IPS-NIHi7 (cell line): Measurements from ENCODE around the gene ZNF511.
A peak's percentile ranks its signal among the peaks of the same experiment; 100 is the strongest.
"Not testable (repeated sequence)": the region's sequence is repeated elsewhere in the genome, so short reads cannot be mapped to it uniquely, and the experiment has no call there.

ENCODE experiments used
- DNase-seq: peaks from one replicate; pipeline ENCODE4 v3.0.0; 2012; ENCODE audit warnings: mixed read lengths; ENCODE audit errors: extremely low spot score

The ZNF511 gene

GRCh38 chr10:133308421-133309099 lies at the start of gene ZNF511, which contains the start of gene TUBGCP2:
ZNF511 (plus strand) TSS chr10:133308914; CDS start chr10:133308944, 30 bp downstream.
TUBGCP2 (minus strand) TSS chr10:133308872; CDS start chr10:133302941, 5,931 bp downstream.
- DNase-seq: peak; percentile 85

DNA sequence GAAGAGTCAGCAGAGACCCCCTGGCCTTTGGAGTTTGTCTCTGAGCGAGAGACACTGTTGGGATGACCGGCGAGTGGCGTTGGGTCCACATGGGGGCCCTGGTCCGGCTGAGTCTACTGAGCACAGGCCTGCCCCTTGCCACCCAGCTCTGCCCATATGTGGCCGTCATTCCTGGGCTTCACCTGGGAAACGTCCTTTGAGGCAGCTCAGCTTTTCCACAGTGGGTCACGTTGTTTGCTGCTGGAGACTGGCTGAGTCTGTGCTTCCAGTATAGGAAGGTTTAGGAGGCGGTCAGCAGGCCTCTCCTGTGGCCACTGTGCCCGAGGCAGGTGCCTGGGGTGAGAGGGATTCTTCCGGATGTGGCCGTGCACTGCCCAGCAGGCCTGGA lies 49.1 kb upstream of the ZNF511 start:
- DNase-seq: no peak

- DNase-seq: no peak
These were observed 47.6 kb upstream of the ZNF511 start for GRCh38 chr10:133260895-133261725.

GRCh38 chr10:133261726-133262325 lies 46.9 kb upstream of the ZNF511 start:
- DNase-seq: peak; percentile 90

DNA sequence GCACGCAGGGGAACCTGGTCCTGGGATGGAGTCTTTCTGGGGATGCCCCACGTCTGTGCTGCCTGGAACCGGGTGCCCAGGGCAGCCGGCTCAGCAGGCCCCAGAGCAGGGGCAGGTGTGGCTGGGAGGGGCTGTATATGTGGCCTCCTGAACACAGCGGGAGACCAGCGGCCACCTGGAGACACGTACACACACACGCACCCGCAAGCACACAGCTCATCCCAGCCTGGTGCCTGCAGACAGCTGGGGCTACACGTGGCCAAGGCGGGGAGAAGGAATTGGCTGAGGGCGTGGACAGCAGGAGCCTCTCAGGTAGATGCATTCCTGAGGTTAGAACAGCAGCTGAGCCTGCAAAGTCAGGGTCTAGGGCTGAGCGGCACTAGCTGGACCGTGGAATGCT lies 46.0 kb upstream of the ZNF511 start:
- no peak for DNase-seq

DNA sequence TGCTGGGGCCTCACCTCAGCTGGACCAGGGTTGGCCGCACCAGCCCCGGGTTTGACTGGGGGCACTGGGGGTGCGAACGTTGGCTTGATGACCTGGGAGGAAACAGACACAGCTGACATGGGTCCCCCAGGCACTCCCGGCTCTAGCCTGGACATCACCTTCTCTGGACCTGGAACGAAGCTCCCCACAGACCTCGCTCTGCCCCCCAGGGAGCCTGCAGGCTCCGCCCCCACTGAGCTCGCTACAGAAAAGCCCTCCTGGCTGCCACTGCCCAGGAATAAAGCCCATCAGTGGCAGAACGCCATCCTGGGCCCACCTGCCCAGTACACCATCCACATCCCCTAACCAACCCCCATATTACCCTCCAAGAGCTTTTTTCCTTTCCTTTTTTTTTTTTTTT lies 45.0 kb upstream of the ZNF511 start:
- DNase-seq: no peak

- no peak for DNase-seq
These were observed 44.3 kb upstream of the ZNF511 start for GRCh38 chr10:133264461-133264860.

DNA sequence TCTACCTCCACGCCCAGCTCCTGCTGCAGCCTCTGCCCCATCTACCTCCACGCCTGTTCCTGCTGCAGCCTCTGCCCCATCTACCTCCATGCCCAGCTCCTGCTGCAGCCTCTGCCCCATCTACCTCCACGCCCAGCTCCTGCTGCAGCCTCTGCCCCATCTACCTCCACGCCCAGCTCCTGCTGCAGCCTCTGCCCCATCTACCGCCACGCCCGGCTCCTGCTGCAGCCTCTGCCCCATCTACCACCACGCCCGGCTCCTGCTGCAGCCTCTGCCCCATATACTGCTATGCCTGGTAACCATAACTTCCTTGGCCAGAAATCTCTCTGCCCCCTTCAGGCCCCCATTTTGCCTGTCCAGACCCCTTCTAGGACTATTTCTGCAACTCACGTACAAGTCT lies 43.7 kb upstream of the ZNF511 start:
- not testable (repeated sequence) for DNase-seq

DNA sequence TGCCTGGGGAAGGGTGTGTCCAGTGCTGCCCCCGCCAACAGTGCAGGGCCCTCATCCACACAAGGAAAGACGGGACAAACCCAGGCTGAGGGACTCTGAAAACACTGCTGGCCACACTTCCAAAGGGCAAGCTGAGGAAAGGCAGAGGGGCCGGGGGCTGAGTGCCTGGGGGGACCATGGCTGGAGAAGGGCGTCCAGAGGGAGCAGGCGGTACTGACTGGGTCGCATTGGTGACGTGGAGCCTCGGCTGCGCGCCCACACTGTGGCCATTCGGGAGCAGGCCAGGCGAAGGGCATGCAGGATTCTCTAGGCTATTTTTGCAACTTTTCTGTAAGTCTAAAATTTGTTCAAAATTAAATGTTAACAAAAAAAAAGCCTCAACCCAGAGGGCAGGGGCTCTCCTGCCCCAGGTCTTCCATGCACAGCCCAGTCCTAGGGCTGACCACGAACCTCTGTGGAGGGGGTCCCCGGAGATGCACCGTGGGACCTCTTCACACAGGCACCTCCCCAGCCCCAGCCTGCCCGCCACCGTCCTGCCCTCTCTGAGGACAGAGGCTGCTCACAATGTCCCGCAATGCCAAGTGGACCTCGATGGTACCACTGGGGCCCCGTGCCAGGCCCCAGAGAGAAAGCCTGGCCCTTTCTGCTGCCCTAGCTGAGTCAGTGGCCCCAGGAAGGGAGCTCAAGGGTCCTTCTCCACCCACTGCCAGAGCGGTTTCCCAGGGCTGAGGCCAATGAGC lies 42.5 kb upstream of the ZNF511 start:
- no peak for DNase-seq

DNA sequence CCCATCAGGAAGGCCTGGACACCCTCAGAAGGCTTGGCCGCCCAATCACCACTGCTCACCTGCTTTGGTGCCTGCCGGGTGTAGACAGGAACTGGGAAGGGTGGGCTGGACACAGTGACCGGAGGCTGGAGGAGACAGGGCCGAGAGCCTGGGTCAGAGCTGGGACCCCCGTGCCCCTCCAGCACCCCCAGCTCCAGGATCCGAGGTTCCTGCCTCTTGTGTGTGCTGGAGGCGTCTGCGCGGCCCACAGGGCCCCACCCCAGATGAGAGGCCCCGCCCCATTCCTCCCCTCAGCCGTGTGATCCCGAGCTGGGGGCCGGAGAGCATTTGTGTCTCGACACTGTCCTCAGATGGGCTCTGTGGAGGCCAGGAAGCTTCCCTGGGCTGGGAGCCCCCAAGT lies 41.4 kb upstream of the ZNF511 start:
- DNase-seq: no peak

GRCh38 chr10:133267829-133268228 lies 40.9 kb upstream of the ZNF511 start:
- DNase-seq: no peak

DNA sequence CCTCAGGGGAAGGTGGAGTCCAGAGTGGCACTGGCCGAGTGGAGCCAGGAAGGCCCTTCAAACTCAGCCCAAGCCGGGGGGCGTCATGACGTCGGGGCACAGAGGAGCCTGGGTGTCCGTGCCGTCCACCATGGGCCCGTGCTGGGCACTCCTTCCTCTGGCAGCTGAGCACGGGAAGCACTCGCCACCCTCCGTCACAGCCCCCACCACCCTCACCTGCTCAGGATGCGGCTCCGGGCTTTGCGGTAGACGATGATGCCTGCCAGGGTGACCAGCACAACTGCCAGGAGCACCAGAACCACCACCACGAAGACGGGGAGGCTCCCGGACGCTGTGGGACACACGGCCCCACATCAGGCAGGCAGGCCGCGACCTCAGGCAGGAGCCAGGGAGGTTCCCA lies 40.2 kb upstream of the ZNF511 start:
- DNase-seq: no peak

DNA sequence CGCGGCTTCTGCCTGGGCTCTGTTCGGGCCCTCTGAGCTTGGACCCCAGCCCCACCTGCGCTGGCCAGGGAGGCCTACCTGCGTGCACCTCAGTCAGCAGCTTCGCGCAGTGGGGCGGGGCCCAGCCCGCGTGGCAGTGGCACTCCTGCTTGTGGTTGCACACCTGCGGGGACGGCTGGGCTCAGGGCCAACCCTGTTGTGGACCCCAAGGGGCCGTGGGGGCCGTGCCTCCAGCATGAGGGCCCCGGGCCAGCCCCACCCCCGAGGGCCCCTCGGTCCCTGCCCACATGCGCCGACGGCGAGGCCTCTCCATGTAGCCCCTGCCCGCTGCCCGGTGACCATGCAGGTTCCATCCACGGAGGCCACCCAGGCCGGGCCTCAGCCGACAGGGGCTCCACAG lies 39.3 kb upstream of the ZNF511 start:
- no peak for DNase-seq

DNA sequence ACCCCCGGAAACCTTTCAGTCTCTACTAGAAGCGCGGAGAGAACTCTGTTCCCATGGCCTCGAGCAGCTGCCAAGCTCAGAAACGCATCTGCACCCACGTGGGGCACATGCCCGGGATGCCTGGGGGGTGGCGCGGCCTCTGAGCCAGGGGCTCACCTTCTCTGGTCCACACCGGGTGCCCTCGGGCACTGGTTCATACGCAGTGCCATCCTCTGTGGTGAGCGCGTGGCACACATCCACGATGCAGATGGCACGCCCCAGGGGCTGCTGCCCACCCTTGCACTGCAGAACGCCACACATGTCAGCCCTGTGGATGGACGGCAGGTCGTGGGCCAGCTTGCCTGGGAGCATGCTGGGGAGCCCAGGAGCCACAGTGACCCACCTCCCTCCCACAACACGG lies 38.5 kb upstream of the ZNF511 start:
- DNase-seq: no peak

- no peak for DNase-seq
These were observed 37.9 kb upstream of the ZNF511 start for GRCh38 chr10:133270773-133271297.

DNA sequence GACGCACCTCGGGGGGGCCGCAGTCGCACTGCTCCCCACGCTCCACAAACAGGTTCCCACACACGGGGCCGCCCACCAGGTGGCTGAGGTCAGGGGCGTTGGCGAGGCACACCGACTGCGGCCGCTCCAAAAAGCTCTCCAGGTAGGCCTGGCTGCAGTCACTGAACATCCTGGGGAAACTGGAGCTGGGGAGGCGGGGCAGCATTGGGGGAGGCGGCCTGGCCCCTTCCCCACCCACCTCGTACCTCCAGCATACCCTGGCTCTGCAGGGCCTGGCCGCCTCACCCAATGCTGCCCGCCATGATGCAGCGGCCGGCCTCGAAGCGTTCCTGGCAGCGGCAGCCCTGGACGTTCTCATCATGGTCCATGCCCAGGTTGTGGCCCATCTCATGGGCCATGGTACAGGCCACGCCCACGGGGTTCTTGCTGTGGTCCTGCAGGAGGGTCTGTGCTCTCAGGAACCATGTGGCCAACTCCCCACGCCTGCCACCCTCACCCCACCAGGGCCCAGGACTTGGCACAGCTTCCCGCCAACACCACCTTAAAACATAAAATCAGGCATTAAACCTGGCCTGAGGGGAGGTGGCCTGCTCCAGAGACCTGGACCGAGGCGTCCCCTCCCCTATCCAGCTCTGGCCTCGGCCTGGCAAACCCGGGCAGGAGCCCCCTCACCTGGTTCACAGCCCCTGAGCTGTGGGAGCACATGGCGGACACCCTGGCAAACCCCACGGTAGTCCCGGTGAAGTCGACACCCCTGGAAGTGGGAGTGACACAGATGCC lies 37.0 kb upstream of the ZNF511 start:
- DNase-seq: no peak

DNA sequence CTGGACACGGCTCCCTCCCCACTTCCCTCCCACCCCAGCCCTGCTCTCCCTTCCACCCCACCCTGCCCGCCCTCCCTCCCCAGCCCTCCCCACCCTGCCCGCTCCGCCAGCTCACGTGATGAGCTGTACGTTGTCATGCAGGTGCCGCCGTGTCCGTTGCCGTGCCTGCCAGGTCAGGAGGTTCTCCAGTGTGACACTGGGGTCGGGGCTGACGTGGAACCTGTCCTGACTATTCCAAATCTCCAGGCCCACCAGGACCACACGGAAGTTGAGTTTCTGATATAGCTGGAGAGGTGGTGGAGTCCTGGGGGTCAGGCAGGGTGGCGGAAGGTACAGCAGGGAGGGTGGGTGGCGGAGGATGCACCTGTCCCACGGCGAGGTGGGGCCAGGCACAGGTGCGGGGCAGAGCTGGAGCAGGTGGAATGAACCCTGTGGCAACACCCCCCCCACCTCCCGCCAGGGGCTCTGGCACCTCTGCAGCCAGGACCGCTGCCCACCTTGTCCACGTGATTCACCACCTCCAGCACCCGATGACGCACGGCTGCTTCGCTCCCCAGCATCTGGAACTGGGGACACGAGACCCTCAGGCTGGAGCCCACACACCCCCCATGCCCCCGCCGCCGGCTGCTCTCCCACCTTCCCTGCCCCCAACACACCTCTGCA lies 36.3 kb upstream of the ZNF511 start:
- no peak for DNase-seq

- no peak for DNase-seq
These were observed 35.7 kb upstream of the ZNF511 start for GRCh38 chr10:133272964-133273420.

- DNase-seq: no peak
These were observed 35.1 kb upstream of the ZNF511 start for GRCh38 chr10:133273534-133274143.
